NT2/D1 (cell line): Measurements from ENCODE around the gene GPR15.

Source experiments
- YY1 ChIP-seq: IDR thresholded peaks from 2 replicates; pipeline ENCODE4 v1.6.1; 2011; ENCODE audit not compliant: insufficient read length, insufficient read depth
- ZNF274 ChIP-seq: IDR thresholded peaks from 2 replicates; pipeline ENCODE4 v1.6.1; 2011; ENCODE audit warnings: mild to moderate bottlenecking, low read depth, low read length

DNA sequence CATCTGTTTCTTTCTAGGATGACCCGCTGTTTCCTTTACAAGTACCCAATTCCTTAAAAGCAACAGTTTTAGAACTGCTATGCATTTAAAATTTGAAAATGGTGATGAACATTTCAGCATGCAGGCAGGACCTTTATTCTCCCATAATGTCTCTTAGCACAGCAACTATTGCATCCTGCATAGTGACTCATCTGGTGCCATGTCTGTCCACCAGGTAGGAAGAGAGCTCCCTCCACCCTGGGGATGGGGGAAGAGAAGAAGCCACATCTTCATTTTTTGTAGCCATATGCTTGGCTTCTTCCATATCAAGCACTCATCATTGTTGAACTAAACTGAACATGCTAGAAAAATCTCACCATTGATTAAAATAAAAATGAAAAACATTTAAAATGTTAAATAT is 9.9 kb downstream of the GPR15 start:
- no peak for TF ChIP-seq YY1
- TF ChIP-seq ZNF274 = no peak
